ENCODE data around the gene JPH4.

Gene JPH4

GRCh38 chr14:23540141-23540469, 38.5 kb downstream of the JPH4 start:
- H2BK120ac ChIP-seq (ENCODE audit: low read depth, low read length): no peak overlapping the region
- H3K36me3 ChIP-seq (ENCODE audit: control insufficient read depth, insufficient read depth, low read length): no peaks in the 10 kb centered on the region
- H3K79me1 ChIP-seq (ENCODE audit: low read length): peaks cover 2% of the 10 kb centered on the region
- no peak overlapping the region for H3K23ac ChIP-seq (ENCODE audit: low read length)
- H3K4me1 ChIP-seq (ENCODE audit: control insufficient read depth, low read depth, low read length): peaks cover 18% of the 10 kb centered on the region
- no peak overlapping the region for H4K8ac ChIP-seq (ENCODE audit: low read depth, low read length)
- no peaks in the 10 kb centered on the region for H3K27me3 ChIP-seq (ENCODE audit: insufficient read depth, low read length, poor library complexity)
- H2BK5ac ChIP-seq (ENCODE audit: low read length): no peak overlapping the region
- no peak overlapping the region for H2BK15ac ChIP-seq (replicated peaks; ENCODE audit: low read depth)
- H3K18ac ChIP-seq (ENCODE audit: low read length): no peak overlapping the region
- no peak overlapping the region for H3K4me2 ChIP-seq (ENCODE audit: low read length)
- no peak overlapping the region for H2AK5ac ChIP-seq (ENCODE audit: low read length)
- no CpG with 5 or more reads among the region's 4 CpGs for WGBS (ENCODE audit: extremely low coverage, insufficient coverage, low lambda C conversion rate)
- H3K9ac ChIP-seq (ENCODE audit: low read length): no peak overlapping the region
- H3K27ac ChIP-seq (ENCODE audit: low read depth, low read length): no peak overlapping the region
- H3K4ac ChIP-seq (ENCODE audit: low read depth, low read length): no peak overlapping the region
- H4K5ac ChIP-seq (ENCODE audit: low read length): no peak overlapping the region
- H3K4me3 ChIP-seq (ENCODE audit: low read length): no peak overlapping the region
- no peaks in the 10 kb centered on the region for H3K79me2 ChIP-seq (ENCODE audit: control insufficient read depth, insufficient read depth, low read length)
- no peak for DNase-seq
- H3K56ac ChIP-seq (ENCODE audit: low read length): peak overlapping the region; percentile 66

- H3K4ac ChIP-seq (ENCODE audit: low read depth, low read length): peak overlapping the region; percentile 74
- peak; percentile 92 for DNase-seq
- H2BK15ac ChIP-seq (replicated peaks; ENCODE audit: low read depth): no peak overlapping the region
- peak overlapping the region; percentile 84 for H3K27ac ChIP-seq (ENCODE audit: low read depth, low read length)
- H3K56ac ChIP-seq (ENCODE audit: low read length): peak overlapping the region; percentile 90
- H3K4me3 ChIP-seq (ENCODE audit: low read length): no peak overlapping the region
- peaks cover 16% of the 10 kb centered on the region for H3K4me1 ChIP-seq (ENCODE audit: control insufficient read depth, low read depth, low read length)
- peak overlapping the region; percentile 78 for H3K18ac ChIP-seq (ENCODE audit: low read length)
- H3K79me1 ChIP-seq (ENCODE audit: low read length): peaks cover 2% of the 10 kb centered on the region
- peak overlapping the region; percentile 1 for H2AK5ac ChIP-seq (ENCODE audit: low read length)
- H3K27me3 ChIP-seq (ENCODE audit: insufficient read depth, low read length, poor library complexity): no peaks in the 10 kb centered on the region
- peak overlapping the region; percentile 9 for H2BK5ac ChIP-seq (ENCODE audit: low read length)
- no peaks in the 10 kb centered on the region for H3K36me3 ChIP-seq (ENCODE audit: control insufficient read depth, insufficient read depth, low read length)
- no peak overlapping the region for H4K8ac ChIP-seq (ENCODE audit: low read depth, low read length)
- no CpG with 5 or more reads among the region's 10 CpGs for WGBS (ENCODE audit: extremely low coverage, insufficient coverage, low lambda C conversion rate)
- peak overlapping the region; percentile 73 for H3K9ac ChIP-seq (ENCODE audit: low read length)
- H3K79me2 ChIP-seq (ENCODE audit: control insufficient read depth, insufficient read depth, low read length): no peaks in the 10 kb centered on the region
- H3K4me2 ChIP-seq (ENCODE audit: low read length): peak overlapping the region; percentile 10
- no peak overlapping the region for H3K23ac ChIP-seq (ENCODE audit: low read length)
- H4K5ac ChIP-seq (ENCODE audit: low read length): no peak overlapping the region
- H2BK120ac ChIP-seq (ENCODE audit: low read depth, low read length): no peak overlapping the region
Measured at GRCh38 chr14:23539248-23540140, 39.1 kb downstream of the JPH4 start.

GRCh38 chr14:23538785-23539184, 39.8 kb downstream of the JPH4 start:
- peak overlapping the region; percentile 84 for H3K27ac ChIP-seq (ENCODE audit: low read depth, low read length)
- H3K4me2 ChIP-seq (ENCODE audit: low read length): peak overlapping the region; percentile 34
- H2AK5ac ChIP-seq (ENCODE audit: low read length): peak overlapping the region; percentile 1
- no peak overlapping the region for H4K8ac ChIP-seq (ENCODE audit: low read depth, low read length)
- H4K5ac ChIP-seq (ENCODE audit: low read length): peak overlapping the region; percentile 22
- no peak overlapping the region for H2BK15ac ChIP-seq (replicated peaks; ENCODE audit: low read depth)
- no peaks in the 10 kb centered on the region for H3K27me3 ChIP-seq (ENCODE audit: insufficient read depth, low read length, poor library complexity)
- no peaks in the 10 kb centered on the region for H3K36me3 ChIP-seq (ENCODE audit: control insufficient read depth, insufficient read depth, low read length)
- H3K18ac ChIP-seq (ENCODE audit: low read length): peak overlapping the region; percentile 78
- peak overlapping the region; percentile 1 for H2BK120ac ChIP-seq (ENCODE audit: low read depth, low read length)
- H3K4me1 ChIP-seq (ENCODE audit: control insufficient read depth, low read depth, low read length): peaks cover 14% of the 10 kb centered on the region
- peaks cover 2% of the 10 kb centered on the region for H3K79me1 ChIP-seq (ENCODE audit: low read length)
- peak overlapping the region; percentile 32 for H3K23ac ChIP-seq (ENCODE audit: low read length)
- H3K56ac ChIP-seq (ENCODE audit: low read length): peak overlapping the region; percentile 90
- H3K79me2 ChIP-seq (ENCODE audit: control insufficient read depth, insufficient read depth, low read length): no peaks in the 10 kb centered on the region
- H3K4me3 ChIP-seq (ENCODE audit: low read length): no peak overlapping the region
- peak overlapping the region; percentile 98 for H2BK5ac ChIP-seq (ENCODE audit: low read length)
- H3K9ac ChIP-seq (ENCODE audit: low read length): peak overlapping the region; percentile 73
- H3K4ac ChIP-seq (ENCODE audit: low read depth, low read length): peak overlapping the region; percentile 84
- no CpG with 5 or more reads among the region's 7 CpGs for WGBS (ENCODE audit: extremely low coverage, insufficient coverage, low lambda C conversion rate)
- peak; percentile 83 for DNase-seq

- H3K18ac ChIP-seq (ENCODE audit: low read length): peak overlapping the region; percentile 89
- H3K36me3 ChIP-seq (ENCODE audit: control insufficient read depth, insufficient read depth, low read length): no peaks in the 10 kb centered on the region
- peak overlapping the region; percentile 60 for H3K4me2 ChIP-seq (ENCODE audit: low read length)
- H3K79me2 ChIP-seq (ENCODE audit: control insufficient read depth, insufficient read depth, low read length): no peaks in the 10 kb centered on the region
- DNase-seq: peak; percentile 49
- peak overlapping the region; percentile 94 for H3K56ac ChIP-seq (ENCODE audit: low read length)
- H4K8ac ChIP-seq (ENCODE audit: low read depth, low read length): no peak overlapping the region
- peak overlapping the region; percentile 90 for H3K23ac ChIP-seq (ENCODE audit: low read length)
- WGBS (ENCODE audit: extremely low coverage, insufficient coverage, low lambda C conversion rate): no CpG with 5 or more reads among the region's 10 CpGs
- peaks cover 14% of the 10 kb centered on the region for H3K4me1 ChIP-seq (ENCODE audit: control insufficient read depth, low read depth, low read length)
- H3K79me1 ChIP-seq (ENCODE audit: low read length): no peaks in the 10 kb centered on the region
- no peak overlapping the region for H2BK15ac ChIP-seq (replicated peaks; ENCODE audit: low read depth)
- peak overlapping the region; percentile 98 for H2BK5ac ChIP-seq (ENCODE audit: low read length)
- H3K27ac ChIP-seq (ENCODE audit: low read depth, low read length): peak overlapping the region; percentile 96
- peak overlapping the region; percentile 85 for H3K4ac ChIP-seq (ENCODE audit: low read depth, low read length)
- H3K27me3 ChIP-seq (ENCODE audit: insufficient read depth, low read length, poor library complexity): no peaks in the 10 kb centered on the region
- no peak overlapping the region for H3K4me3 ChIP-seq (ENCODE audit: low read length)
- peak overlapping the region; percentile 37 for H4K5ac ChIP-seq (ENCODE audit: low read length)
- peak overlapping the region; percentile 46 for H2BK120ac ChIP-seq (ENCODE audit: low read depth, low read length)
- H2AK5ac ChIP-seq (ENCODE audit: low read length): peak overlapping the region; percentile 80
- peak overlapping the region; percentile 78 for H3K9ac ChIP-seq (ENCODE audit: low read length)
Measured at GRCh38 chr14:23538050-23538718, 40.4 kb downstream of the JPH4 start.

GRCh38 chr14:23537351-23538049, 41.1 kb downstream of the JPH4 start:
- Histone ChIP-seq H3K56ac (ENCODE audit: low read length) (peak overlapping the region; percentile 94), H3K4me3 (ENCODE audit: low read length) (no peak overlapping the region), H4K8ac (ENCODE audit: low read depth, low read length) (peak overlapping the region; percentile 6), H3K23ac (ENCODE audit: low read length) (peak overlapping the region; percentile 90), H3K79me1 (ENCODE audit: low read length) (no peaks in the 10 kb centered on the region), H3K27me3 (ENCODE audit: insufficient read depth, low read length, poor library complexity) (no peaks in the 10 kb centered on the region), H3K4ac (ENCODE audit: low read depth, low read length) (peak overlapping the region; percentile 85), H3K79me2 (ENCODE audit: control insufficient read depth, insufficient read depth, low read length) (no peaks in the 10 kb centered on the region), H2BK120ac (ENCODE audit: low read depth, low read length) (peak overlapping the region; percentile 46), H2BK5ac (ENCODE audit: low read length) (peak overlapping the region; percentile 94), H3K4me1 (ENCODE audit: control insufficient read depth, low read depth, low read length) (peaks cover 14% of the 10 kb centered on the region), H3K18ac (ENCODE audit: low read length) (peak overlapping the region; percentile 89), H4K5ac (ENCODE audit: low read length) (peak overlapping the region; percentile 37), H2AK5ac (ENCODE audit: low read length) (no peak overlapping the region), H2BK15ac (replicated peaks; ENCODE audit: low read depth) (no peak overlapping the region), H3K4me2 (ENCODE audit: low read length) (peak overlapping the region; percentile 60), H3K27ac (ENCODE audit: low read depth, low read length) (peak overlapping the region; percentile 96), H3K9ac (ENCODE audit: low read length) (peak overlapping the region; percentile 78), H3K36me3 (ENCODE audit: control insufficient read depth, insufficient read depth, low read length) (no peaks in the 10 kb centered on the region)
- peak; percentile 92 for DNase-seq
- no CpG with 5 or more reads among the region's 13 CpGs for WGBS (ENCODE audit: extremely low coverage, insufficient coverage, low lambda C conversion rate)

All from mesendoderm (in vitro differentiated cells).